Measurements from ENCODE around the gene RAB31. TPM values are rescaled to one million over a fixed set of nuclear protein-coding genes. Genes with fewer than 3 reads are reported as not detected.
"Not testable (repeated sequence)": the region's sequence is repeated elsewhere in the genome, so short reads cannot be mapped to it uniquely, and the experiment has no call there.

RAB31 gene
- total RNA-seq, 1 donor from 2014 or later = 26.0 TPM

DNA sequence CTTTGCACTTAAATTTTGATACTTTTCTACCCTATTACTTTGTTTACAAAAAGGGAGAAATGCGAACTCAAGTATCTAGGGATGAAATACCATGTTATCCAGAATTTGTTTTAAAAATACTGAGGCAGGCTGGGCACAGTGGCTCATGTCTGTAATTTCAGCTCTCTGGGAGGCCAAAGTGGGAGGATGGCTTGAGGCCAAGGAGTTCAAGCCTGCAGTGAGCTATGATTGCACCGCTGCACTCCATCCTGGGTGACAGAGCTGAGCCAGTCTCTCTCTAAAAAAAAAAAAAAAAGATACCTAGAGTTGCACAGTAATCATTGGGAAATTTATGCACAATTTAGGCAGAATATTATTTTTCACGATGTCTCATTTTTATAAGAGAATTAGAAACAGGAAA, 193.3 kb downstream of the RAB31 start:
- Histone ChIP-seq H3K27ac (no peak overlapping the region), H3K9me3 (no peaks in the 10 kb centered on the region), H3K27me3 (no peaks in the 10 kb centered on the region), H3K4me3 (no peak overlapping the region), H3K36me3 (no peaks in the 10 kb centered on the region), H3K4me1 (no peaks in the 10 kb centered on the region)
- intact Hi-C loops (cut with DNase I) = no loop called here
- TF ChIP-seq POLR2A (IDR thresholded peaks at IDR 0.05) (no peak), POLR2AphosphoS5 (IDR thresholded peaks at IDR 0.05; ENCODE audit: insufficient read depth in 1 of 2, low read depth in 1 of 2) (no peak)
- TF ChIP-seq, protein P1, sequence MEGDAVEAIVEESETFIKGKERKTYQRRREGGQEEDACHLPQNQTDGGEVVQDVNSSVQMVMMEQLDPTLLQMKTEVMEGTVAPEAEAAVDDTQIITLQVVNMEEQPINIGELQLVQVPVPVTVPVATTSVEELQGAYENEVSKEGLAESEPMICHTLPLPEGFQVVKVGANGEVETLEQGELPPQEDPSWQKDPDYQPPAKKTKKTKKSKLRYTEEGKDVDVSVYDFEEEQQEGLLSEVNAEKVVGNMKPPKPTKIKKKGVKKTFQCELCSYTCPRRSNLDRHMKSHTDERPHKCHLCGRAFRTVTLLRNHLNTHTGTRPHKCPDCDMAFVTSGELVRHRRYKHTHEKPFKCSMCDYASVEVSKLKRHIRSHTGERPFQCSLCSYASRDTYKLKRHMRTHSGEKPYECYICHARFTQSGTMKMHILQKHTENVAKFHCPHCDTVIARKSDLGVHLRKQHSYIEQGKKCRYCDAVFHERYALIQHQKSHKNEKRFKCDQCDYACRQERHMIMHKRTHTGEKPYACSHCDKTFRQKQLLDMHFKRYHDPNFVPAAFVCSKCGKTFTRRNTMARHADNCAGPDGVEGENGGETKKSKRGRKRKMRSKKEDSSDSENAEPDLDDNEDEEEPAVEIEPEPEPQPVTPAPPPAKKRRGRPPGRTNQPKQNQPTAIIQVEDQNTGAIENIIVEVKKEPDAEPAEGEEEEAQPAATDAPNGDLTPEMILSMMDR (IDR thresholded peaks at IDR 0.05) = no peak
- DNase-seq (ENCODE audit: extremely low spot score in 2 of 2) = no peak

DNA sequence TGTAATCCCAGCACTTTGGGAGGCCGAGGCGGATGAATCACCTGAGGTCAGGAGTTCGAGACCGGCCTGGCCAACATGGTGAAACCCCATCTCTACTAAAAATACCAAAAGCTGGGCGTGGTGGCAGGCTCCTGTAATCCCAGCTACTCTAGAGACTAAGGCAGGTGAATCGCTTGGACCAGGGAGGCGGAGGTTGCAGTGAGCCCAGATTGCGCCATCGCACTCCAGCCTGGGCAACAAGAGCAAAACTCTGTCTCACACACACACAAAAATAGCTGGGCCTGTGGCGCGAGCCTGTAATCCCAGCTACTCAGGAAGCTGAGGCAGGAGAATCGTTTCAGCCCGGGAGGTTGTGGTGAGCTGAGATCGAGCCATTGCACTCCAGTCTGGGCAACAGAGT, 194.2 kb downstream of the RAB31 start:
- H3K27ac ChIP-seq; intact Hi-C loops (cut with DNase I); DNase-seq (ENCODE audit: extremely low spot score in 2 of 2); H3K4me1 ChIP-seq; H3K4me3 ChIP-seq; H3K27me3 ChIP-seq; H3K36me3 ChIP-seq; H3K9me3 ChIP-seq: not testable (repeated sequence)

DNA sequence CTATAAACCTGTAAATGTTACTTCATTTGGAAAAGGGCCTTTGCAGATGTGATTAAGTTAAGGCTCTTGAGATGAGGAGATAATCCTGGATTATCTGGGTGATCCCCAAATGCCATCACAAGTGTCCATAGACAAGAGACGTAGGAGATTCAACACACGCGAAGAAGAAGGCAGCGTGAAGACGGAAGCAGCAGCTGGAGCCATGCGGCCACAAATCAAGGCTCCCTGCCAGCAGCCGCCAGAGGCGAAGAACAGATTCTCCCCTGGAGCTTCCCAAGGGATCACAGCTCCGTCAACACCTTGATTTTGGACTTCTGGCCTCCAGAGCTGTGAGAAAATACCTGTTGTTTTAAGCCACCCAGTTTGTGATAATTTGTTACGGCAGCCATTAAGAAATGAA, 194.7 kb downstream of the RAB31 start:
- no peaks in the 10 kb centered on the region for H3K27me3 ChIP-seq
- no peaks in the 10 kb centered on the region for H3K4me1 ChIP-seq
- no peak overlapping the region for H3K4me3 ChIP-seq
- intact Hi-C loops (cut with DNase I) = no loop called here
- TF ChIP-seq POLR2AphosphoS5 (IDR thresholded peaks at IDR 0.05; ENCODE audit: insufficient read depth in 1 of 2, low read depth in 1 of 2) (no peak), POLR2A (IDR thresholded peaks at IDR 0.05) (no peak)
- TF ChIP-seq, protein P1 (IDR thresholded peaks at IDR 0.05) = no peak
- no peaks in the 10 kb centered on the region for H3K36me3 ChIP-seq
- no peak overlapping the region for H3K27ac ChIP-seq
- H3K9me3 ChIP-seq = no peaks in the 10 kb centered on the region
- no peak for DNase-seq (ENCODE audit: extremely low spot score in 2 of 2)

DNA sequence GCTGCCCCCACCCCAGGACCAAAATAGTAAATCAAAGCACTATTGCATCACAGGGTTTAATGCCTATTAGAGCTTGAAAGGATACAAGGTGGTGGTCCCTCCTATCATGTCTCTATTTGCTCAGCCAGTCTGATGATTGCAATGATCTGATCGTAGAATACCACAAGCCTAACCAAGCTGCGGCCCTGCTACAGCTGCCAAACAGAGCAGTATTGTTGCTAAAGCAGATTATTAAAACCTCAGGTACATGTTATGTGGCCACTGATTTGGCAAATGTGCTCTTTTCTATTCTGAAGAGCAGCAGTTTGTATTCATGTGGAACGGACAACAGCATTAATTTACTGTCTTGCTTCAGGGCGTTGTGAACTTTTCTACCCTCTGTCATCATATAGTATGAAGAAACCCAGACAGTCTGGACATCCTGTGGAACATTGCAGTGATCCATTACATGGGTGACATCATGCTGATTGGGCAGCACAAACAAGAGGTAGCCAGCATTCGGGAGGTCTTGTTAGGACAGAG, 197.4 kb downstream of the RAB31 start:
- Histone ChIP-seq H3K36me3 (no peaks in the 10 kb centered on the region), H3K9me3 (no peaks in the 10 kb centered on the region), H3K27me3 (no peaks in the 10 kb centered on the region), H3K4me3 (no peak overlapping the region), H3K4me1 (no peaks in the 10 kb centered on the region), H3K27ac (no peak overlapping the region)
- TF ChIP-seq POLR2A (IDR thresholded peaks at IDR 0.05) = no peak
- TF ChIP-seq, protein P1 (IDR thresholded peaks at IDR 0.05) = no peak
- no peak for TF ChIP-seq POLR2AphosphoS5 (IDR thresholded peaks at IDR 0.05; ENCODE audit: insufficient read depth in 1 of 2, low read depth in 1 of 2)
- intact Hi-C loops (cut with DNase I) = no loop called here
- DNase-seq (ENCODE audit: extremely low spot score in 2 of 2) = no peak

DNA sequence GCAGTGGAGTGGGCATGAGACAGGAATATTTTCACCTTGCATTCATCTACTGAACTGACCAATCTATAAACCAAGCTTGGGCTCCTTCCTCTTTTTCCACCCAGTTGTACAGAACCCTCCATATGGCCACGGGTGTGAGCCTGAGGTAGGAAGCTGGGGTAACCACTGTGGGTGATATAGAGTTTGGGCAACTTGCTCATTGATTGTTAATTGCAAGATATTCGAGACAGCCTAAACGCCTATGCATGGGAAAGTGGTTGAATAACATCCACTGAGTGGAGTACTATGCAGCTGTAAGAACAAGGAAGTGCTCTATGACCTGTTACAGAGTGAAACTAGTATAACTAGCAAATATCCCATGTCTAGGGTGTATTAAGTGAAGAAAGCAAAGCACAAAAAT, 198.4 kb downstream of the RAB31 start:
- Histone ChIP-seq H3K4me1 (no peaks in the 10 kb centered on the region), H3K4me3 (no peak overlapping the region), H3K36me3 (no peaks in the 10 kb centered on the region), H3K27ac (no peak overlapping the region), H3K9me3 (no peaks in the 10 kb centered on the region), H3K27me3 (no peaks in the 10 kb centered on the region)
- intact Hi-C loops (cut with DNase I) = no loop called here
- TF ChIP-seq, protein P1 (IDR thresholded peaks at IDR 0.05) = no peak
- TF ChIP-seq POLR2AphosphoS5 (IDR thresholded peaks at IDR 0.05; ENCODE audit: insufficient read depth in 1 of 2, low read depth in 1 of 2) (no peak), POLR2A (IDR thresholded peaks at IDR 0.05) (no peak)
- DNase-seq (ENCODE audit: extremely low spot score in 2 of 2) = no peak
